HepG2 (cell line): Measurements from ENCODE around the gene TNFSF13. TPM values are rescaled to one million over a fixed set of nuclear protein-coding genes. Genes with fewer than 3 reads are reported as not detected.

Experiments used
- PPARG ChIP-seq: conservative IDR thresholded peaks from 2 replicates; pipeline ENCODE4 v1.6.1; 2016; ENCODE audit warnings: missing biosample characterization, missing genetic modification reagents
- PRPF4 ChIP-seq: fragments of 200-400 bp; formaldehyde crosslinking; IDR thresholded peaks from 2 replicates; pipeline ENCODE4 v1.6.1; 2016; ENCODE audit warnings: low read length, low read depth; ENCODE audit not compliant: poor library complexity, severe bottlenecking
- ZNF34 ChIP-seq: sonication (generic); formaldehyde crosslinking; IDR thresholded peaks from 2 replicates; pipeline ENCODE4 v1.4.0; 2020; ENCODE audit warnings: mild to moderate bottlenecking, missing genetic modification reagents, borderline replicate concordance
- ZNF558 ChIP-seq: sonication (generic); formaldehyde crosslinking; IDR thresholded peaks from 2 replicates; pipeline ENCODE4 v1.9.0; 2022; ENCODE audit warnings: mild to moderate bottlenecking, missing genetic modification reagents, borderline replicate concordance
- ZNF629 ChIP-seq: sonication (generic); formaldehyde crosslinking; conservative IDR thresholded peaks from 2 replicates; pipeline ENCODE4 v1.5.0; 2020; ENCODE audit warnings: missing genetic modification reagents
- ZNF790 ChIP-seq: sonication (generic); formaldehyde crosslinking; IDR thresholded peaks from 2 replicates; pipeline ENCODE4 v1.8.0; 2022; ENCODE audit warnings: missing genetic modification reagents, mild to moderate bottlenecking, borderline replicate concordance
- polyA plus RNA-seq, 8 experiments: library from polyadenylated mRNA; depleted of rRNA in 3 of 8; stranded (reverse) in 7 of 8; unstranded in 1 of 8; fragments of >200 nt; fragmentation: Illumina TruSeq in 4 of 8; extraction: Trizol in 4 of 8; gene quantifications; 2 replicates each; pipeline versions ENCODE4 v1.2.1 to v1.2.3, GENCODE V29; 2011 to 2016; ENCODE audit warnings: low read depth in 4 of 8, missing spikeins in 1 of 8, mixed read lengths in 1 of 8; ENCODE audit not compliant: insufficient read depth in 1 of 8
- total RNA-seq, 5 experiments: library from RNA; depleted of rRNA; stranded (reverse); fragments of >200 nt; fragmentation: Illumina TruSeq; extraction: Trizol; gene quantifications; 2 replicates each; pipeline ENCODE4 v1.2.3, GENCODE V29; 2016; ENCODE audit warnings: low read depth in 1 of 5
- TF ChIP-seq, protein P1 (sequence below): sonication (generic); formaldehyde crosslinking; IDR thresholded peaks from 2 replicates; pipeline ENCODE4 v1.8.1; 2023; ENCODE audit warnings: mild to moderate bottlenecking, inconsistent platforms, moderate library complexity, missing genetic modification reagents, borderline replicate concordance
- TF ChIP-seq, protein P2 (sequence below): sonication (generic); formaldehyde crosslinking; IDR thresholded peaks from 2 replicates; pipeline ENCODE4 v1.4.0; 2020; ENCODE audit warnings: mild to moderate bottlenecking, missing genetic modification reagents, borderline replicate concordance
- TF ChIP-seq, protein P3 (sequence below): sonication (generic); formaldehyde crosslinking; IDR thresholded peaks from 2 replicates; pipeline ENCODE4 v1.4.0; 2020; ENCODE audit warnings: mild to moderate bottlenecking, missing genetic modification reagents

The TNFSF13 gene
- total and polyA plus RNA-seq, 2 of the 13 experiments (the other 11 are each of a cell fraction or from before 2014, with no cell fraction given) = 2.5 to 3.3 TPM

DNA sequence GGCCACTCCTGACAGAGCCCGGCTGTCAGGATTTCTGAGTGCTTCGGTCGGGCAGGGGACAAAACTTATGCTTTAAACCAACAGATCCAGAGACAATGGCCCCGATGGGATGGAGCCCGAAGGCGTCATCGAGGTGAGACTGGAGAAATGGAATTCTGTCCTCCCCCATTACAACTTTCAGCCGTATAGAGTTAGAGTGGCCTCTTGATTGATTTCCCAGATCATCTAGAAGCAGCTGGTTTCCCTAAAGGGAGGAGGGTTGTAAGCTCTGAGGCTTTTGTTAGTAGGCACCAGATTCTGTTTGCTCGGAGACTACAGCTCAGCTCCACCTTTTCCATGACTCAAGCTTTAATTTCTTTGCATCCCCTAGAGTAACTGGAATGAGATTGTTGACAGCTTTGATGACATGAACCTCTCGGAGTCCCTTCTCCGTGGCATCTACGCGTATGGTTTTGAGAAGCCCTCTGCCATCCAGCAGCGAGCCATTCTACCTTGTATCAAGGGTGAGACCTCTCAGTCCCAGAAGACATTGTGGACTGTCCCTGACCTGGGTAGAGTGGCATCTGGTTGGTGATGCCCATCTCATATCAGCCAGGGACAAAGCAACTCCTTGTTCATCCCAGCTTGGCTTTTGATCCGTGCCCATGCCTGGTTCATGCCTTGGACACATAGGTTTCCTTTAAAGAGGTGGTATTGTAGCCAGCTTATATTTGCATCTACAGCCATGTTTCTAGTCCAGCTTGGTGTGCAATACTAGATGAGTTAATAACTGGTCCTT is 15.8 kb downstream of the TNFSF13 start (continued):
- TF ChIP-seq, protein P1, sequence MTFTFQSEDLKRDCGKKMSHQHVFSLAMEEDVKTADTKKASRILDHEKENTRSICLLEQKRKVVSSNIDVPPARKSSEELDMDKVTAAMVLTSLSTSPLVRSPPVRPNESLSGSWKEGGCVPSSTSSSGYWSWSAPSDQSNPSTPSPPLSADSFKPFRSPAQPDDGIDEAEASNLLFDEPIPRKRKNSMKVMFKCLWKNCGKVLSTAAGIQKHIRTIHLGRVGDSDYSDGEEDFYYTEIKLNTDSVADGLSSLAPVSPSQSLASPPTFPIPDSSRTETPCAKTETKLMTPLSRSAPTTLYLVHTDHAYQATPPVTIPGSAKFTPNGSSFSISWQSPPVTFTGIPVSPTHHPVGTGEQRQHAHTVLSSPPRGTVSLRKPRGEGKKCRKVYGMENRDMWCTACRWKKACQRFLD (CRISPR knock-in tag) = no peak
- TF ChIP-seq ZNF558 (CRISPR knock-in tag) (0 out of 2 replicates have a peak, but pooled peaks have one; percentile 5), ZNF790 (CRISPR knock-in tag) (no peak), PRPF4 (no peak), PPARG (CRISPR knock-in tag) (no peak), ZNF629 (CRISPR knock-in tag) (no peak), ZNF34 (CRISPR knock-in tag) (no peak)
- TF ChIP-seq, protein P2, sequence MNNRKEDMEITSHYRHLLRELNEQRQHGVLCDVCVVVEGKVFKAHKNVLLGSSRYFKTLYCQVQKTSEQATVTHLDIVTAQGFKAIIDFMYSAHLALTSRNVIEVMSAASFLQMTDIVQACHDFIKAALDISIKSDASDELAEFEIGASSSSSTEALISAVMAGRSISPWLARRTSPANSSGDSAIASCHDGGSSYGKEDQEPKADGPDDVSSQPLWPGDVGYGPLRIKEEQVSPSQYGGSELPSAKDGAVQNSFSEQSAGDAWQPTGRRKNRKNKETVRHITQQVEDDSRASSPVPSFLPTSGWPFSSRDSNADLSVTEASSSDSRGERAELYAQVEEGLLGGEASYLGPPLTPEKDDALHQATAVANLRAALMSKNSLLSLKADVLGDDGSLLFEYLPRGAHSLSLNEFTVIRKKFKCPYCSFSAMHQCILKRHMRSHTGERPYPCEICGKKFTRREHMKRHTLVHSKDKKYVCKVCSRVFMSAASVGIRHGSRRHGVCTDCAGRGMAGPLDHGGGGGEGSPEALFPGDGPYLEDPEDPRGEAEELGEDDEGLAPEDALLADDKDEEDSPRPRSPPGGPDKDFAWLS (CRISPR knock-in tag) = no peak
- TF ChIP-seq, protein P3, sequence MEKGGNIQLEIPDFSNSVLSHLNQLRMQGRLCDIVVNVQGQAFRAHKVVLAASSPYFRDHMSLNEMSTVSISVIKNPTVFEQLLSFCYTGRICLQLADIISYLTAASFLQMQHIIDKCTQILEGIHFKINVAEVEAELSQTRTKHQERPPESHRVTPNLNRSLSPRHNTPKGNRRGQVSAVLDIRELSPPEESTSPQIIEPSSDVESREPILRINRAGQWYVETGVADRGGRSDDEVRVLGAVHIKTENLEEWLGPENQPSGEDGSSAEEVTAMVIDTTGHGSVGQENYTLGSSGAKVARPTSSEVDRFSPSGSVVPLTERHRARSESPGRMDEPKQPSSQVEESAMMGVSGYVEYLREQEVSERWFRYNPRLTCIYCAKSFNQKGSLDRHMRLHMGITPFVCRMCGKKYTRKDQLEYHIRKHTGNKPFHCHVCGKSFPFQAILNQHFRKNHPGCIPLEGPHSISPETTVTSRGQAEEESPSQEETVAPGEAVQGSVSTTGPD (CRISPR knock-in tag) = no peak
- TF ChIP-seq, all 625 proteins: peak for 6
